Measurements from ENCODE around the gene MPPE1.

MPPE1 gene

GRCh38 chr18:11845654-11846053 lies 62.5 kb downstream of the MPPE1 start:
- no peak for DNase-seq (ENCODE audit: low read depth)
- no peak for TF ChIP-seq CTCF (IDR thresholded peaks at IDR 0.05; ENCODE audit: low read length, missing control alignments)
- H3K4me3 ChIP-seq (replicated peaks; ENCODE audit: low read depth, low read length): no peak overlapping the region

GRCh38 chr18:11844436-11844835 lies 63.7 kb downstream of the MPPE1 start:
- DNase-seq (ENCODE audit: low read depth): no peak

GRCh38 chr18:11842562-11842961 lies 65.6 kb downstream of the MPPE1 start:
- TF ChIP-seq CTCF (IDR thresholded peaks at IDR 0.05; ENCODE audit: low read length, missing control alignments): no peak
- H3K4me3 ChIP-seq (replicated peaks; ENCODE audit: low read depth, low read length): no peak overlapping the region
- DNase-seq (ENCODE audit: low read depth): no peak

More at GRCh38 chr18:11844436-11844835, 63.7 kb downstream of the MPPE1 start:
- no peak for TF ChIP-seq CTCF (IDR thresholded peaks at IDR 0.05; ENCODE audit: low read length, missing control alignments)
- H3K4me3 ChIP-seq (replicated peaks; ENCODE audit: low read depth, low read length): no peak overlapping the region

GRCh38 chr18:11840493-11840892 lies 67.6 kb downstream of the MPPE1 start:
- H3K4me3 ChIP-seq (replicated peaks; ENCODE audit: low read depth, low read length): no peak overlapping the region
- no peak for DNase-seq (ENCODE audit: low read depth)
- TF ChIP-seq CTCF (IDR thresholded peaks at IDR 0.05; ENCODE audit: low read length, missing control alignments): no peak

- no peak for DNase-seq (ENCODE audit: low read depth)
- no peak overlapping the region for H3K4me3 ChIP-seq (replicated peaks; ENCODE audit: low read depth, low read length)
- no peak for TF ChIP-seq CTCF (IDR thresholded peaks at IDR 0.05; ENCODE audit: low read length, missing control alignments)
Observed at GRCh38 chr18:11839556-11839955, 68.6 kb downstream of the MPPE1 start.

- TF ChIP-seq CTCF (IDR thresholded peaks at IDR 0.05; ENCODE audit: low read length, missing control alignments): no peak
- H3K4me3 ChIP-seq (replicated peaks; ENCODE audit: low read depth, low read length): no peak overlapping the region
- DNase-seq (ENCODE audit: low read depth): no peak
Observed at GRCh38 chr18:11834772-11835171, 73.3 kb downstream of the MPPE1 start.

Data from fibroblast of pulmonary artery (primary cell).